ENCODE results near the gene NYNRIN. TPM values are rescaled to one million over a fixed set of nuclear protein-coding genes. Genes with fewer than 3 reads are reported as not detected.
"Not testable (repeated sequence)": the region's sequence is repeated elsewhere in the genome, so short reads cannot be mapped to it uniquely, and the experiment has no call there.

NYNRIN gene
- total RNA-seq, 1 experiment from 2014 or later: 18.7 TPM

DNA sequence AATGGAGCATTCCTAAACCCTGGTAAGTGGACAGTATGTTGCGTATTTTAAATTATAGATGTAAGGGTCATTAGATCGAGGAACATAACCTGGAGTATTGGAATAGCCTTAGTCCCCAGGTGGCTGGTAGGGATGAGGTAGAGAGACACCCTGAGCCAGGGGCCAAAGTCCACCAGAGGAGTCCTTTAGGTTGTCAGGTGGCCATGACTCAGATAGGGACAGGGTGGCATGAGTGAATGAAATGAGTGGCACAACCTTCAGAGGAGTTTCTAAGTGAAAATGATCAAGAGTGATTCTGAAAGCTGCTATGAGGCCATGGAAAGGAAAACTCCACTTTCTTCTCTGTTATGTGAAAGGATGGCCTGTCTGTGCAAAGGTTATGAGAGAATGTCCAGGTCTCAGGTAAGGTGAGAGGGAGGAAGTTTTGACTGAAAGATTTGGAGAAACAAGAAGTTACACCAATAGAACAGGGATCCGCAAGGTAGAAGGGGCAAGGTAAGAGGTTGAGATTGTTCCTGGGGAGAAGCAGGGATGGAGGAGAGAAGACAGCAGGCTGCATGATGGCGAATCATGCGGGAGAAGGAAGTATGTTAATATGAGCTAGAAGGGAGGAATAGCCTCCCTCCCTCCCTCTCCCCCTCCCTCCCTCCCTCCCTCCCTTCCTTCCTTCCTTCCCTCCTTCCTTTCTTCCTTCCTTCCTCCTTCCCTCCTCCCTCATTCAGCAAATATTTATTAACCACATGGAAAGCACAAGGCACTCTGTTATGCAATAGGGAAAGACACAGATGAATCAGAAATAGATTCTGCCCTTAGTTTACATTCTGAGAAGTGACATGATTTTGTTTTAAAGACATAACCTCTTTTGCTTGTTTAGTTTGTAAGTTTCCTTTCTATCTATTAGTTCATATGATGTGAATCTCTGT is 45.0 kb upstream of the NYNRIN start:
- no peak overlapping the region for H3K27ac ChIP-seq (ENCODE audit: insufficient read length, low read depth, low read length)
- H2BK5ac ChIP-seq (ENCODE audit: insufficient read length, low read length): no peak overlapping the region
- H3K79me2 ChIP-seq (ENCODE audit: insufficient read depth, low read length): no peaks in the 10 kb centered on the region
- no peak overlapping the region for H3K27ac Mint-ChIP-seq
- H3K18ac ChIP-seq (ENCODE audit: insufficient read length, low read depth, low read length): no peak overlapping the region
- no peaks in the 10 kb centered on the region; a peak in 1 of 5 replicates for H3K9me3 Mint-ChIP-seq
- no peak overlapping the region for H3T11ph ChIP-seq (ENCODE audit: low read length)
- no peaks in the 10 kb centered on the region for H3K36me3 Mint-ChIP-seq (ENCODE audit: insufficient read depth in 1 of 3, low read depth in 3 of 3)
- no peaks in the 10 kb centered on the region for H3K4me1 ChIP-seq (ENCODE audit: insufficient read depth, low read length)
- no peak overlapping the region for H4K5ac ChIP-seq (ENCODE audit: insufficient read length, low read depth, low read length)
- WGBS (ENCODE audit: extremely low coverage, insufficient read length, low lambda C conversion rate): no CpG with 5 or more reads among the region's 5 CpGs
- no peaks in the 10 kb centered on the region for H4K20me1 ChIP-seq (ENCODE audit: control insufficient read depth, insufficient read depth, insufficient read length)
- H3K79me1 ChIP-seq (ENCODE audit: insufficient read depth, low read depth, low read length, poor library complexity, severe bottlenecking): no peaks in the 10 kb centered on the region
- no peaks in the 10 kb centered on the region for H3K4me1 Mint-ChIP-seq
- no peaks in the 10 kb centered on the region for H3K23me2 ChIP-seq (ENCODE audit: insufficient read length, low read depth, low read length, poor library complexity, severe bottlenecking)
- DNase-seq: no peak
- no peak overlapping the region for H3K4ac ChIP-seq (ENCODE audit: low read depth, low read length)
- H3K9ac ChIP-seq (ENCODE audit: extremely low read depth, insufficient read length, low read length): no peak overlapping the region
- H3K4me2 ChIP-seq (ENCODE audit: insufficient read depth, insufficient read length, low read length): no peak overlapping the region
- H2AFZ ChIP-seq (ENCODE audit: low read length): no peak overlapping the region
- TF ChIP-seq CTCF (conservative IDR thresholded peaks at IDR 0.05): no peak
- H2BK12ac ChIP-seq (ENCODE audit: insufficient read length, low read depth, low read length): no peak overlapping the region
- H3K14ac ChIP-seq (ENCODE audit: insufficient read depth, low read length): no peak overlapping the region
- H2BK20ac ChIP-seq (ENCODE audit: low read depth, low read length, poor library complexity, severe bottlenecking): no peak overlapping the region
- H3K27me3 Mint-ChIP-seq (ENCODE audit: low read depth): peaks cover 73% of the 10 kb centered on the region
- no peak overlapping the region for H2BK120ac ChIP-seq (ENCODE audit: low read depth, low read length, poor library complexity, severe bottlenecking)
- H4K91ac ChIP-seq (ENCODE audit: insufficient read length, low read depth, low read length): no peak overlapping the region
- no peak overlapping the region for H3K4me3 Mint-ChIP-seq
- no peak overlapping the region for H4K8ac ChIP-seq (replicated peaks; ENCODE audit: insufficient read length, low read depth, low read length)
- no peak overlapping the region for H2AK5ac ChIP-seq (ENCODE audit: insufficient read length, low read length)
- H3K27me3 ChIP-seq (ENCODE audit: insufficient read depth, low read length): no peaks in the 10 kb centered on the region; the same call in 1 of the 2 replicates
- H3K56ac ChIP-seq (ENCODE audit: insufficient read length, low read depth, low read length): no peak overlapping the region
- no peak overlapping the region for H2BK15ac ChIP-seq (ENCODE audit: low read depth, low read length)
- no peak overlapping the region for H3K23ac ChIP-seq (ENCODE audit: insufficient read length, low read depth, low read length)
- no peaks in the 10 kb centered on the region for H3K9me3 ChIP-seq (ENCODE audit: control insufficient read depth, low read depth, low read length)

- H2BK20ac ChIP-seq (ENCODE audit: low read depth, low read length, poor library complexity, severe bottlenecking); H4K91ac ChIP-seq (ENCODE audit: insufficient read length, low read depth, low read length); H3K4me3 Mint-ChIP-seq; H2BK120ac ChIP-seq (ENCODE audit: low read depth, low read length, poor library complexity, severe bottlenecking); H3K4me1 ChIP-seq (ENCODE audit: insufficient read depth, low read length); H3K4ac ChIP-seq (ENCODE audit: low read depth, low read length); H2AK5ac ChIP-seq (ENCODE audit: insufficient read length, low read length); H3K9ac ChIP-seq (ENCODE audit: extremely low read depth, insufficient read length, low read length); H3K79me2 ChIP-seq (ENCODE audit: insufficient read depth, low read length); H3K23ac ChIP-seq (ENCODE audit: insufficient read length, low read depth, low read length); H4K20me1 ChIP-seq (ENCODE audit: control insufficient read depth, insufficient read depth, insufficient read length); H3K18ac ChIP-seq (ENCODE audit: insufficient read length, low read depth, low read length); H3K27ac Mint-ChIP-seq; H3K9me3 Mint-ChIP-seq; H2BK15ac ChIP-seq (ENCODE audit: low read depth, low read length); H2BK5ac ChIP-seq (ENCODE audit: insufficient read length, low read length); H3K23me2 ChIP-seq (ENCODE audit: insufficient read length, low read depth, low read length, poor library complexity, severe bottlenecking); DNase-seq; H3K27me3 ChIP-seq (ENCODE audit: insufficient read depth, low read length); H3K36me3 Mint-ChIP-seq (ENCODE audit: insufficient read depth in 1 of 3, low read depth in 3 of 3); H3T11ph ChIP-seq (ENCODE audit: low read length); H3K9me3 ChIP-seq (ENCODE audit: control insufficient read depth, low read depth, low read length); H4K5ac ChIP-seq (ENCODE audit: insufficient read length, low read depth, low read length); H3K79me1 ChIP-seq (ENCODE audit: insufficient read depth, low read depth, low read length, poor library complexity, severe bottlenecking); H3K27ac ChIP-seq (ENCODE audit: insufficient read length, low read depth, low read length); H3K56ac ChIP-seq (ENCODE audit: insufficient read length, low read depth, low read length); H3K14ac ChIP-seq (ENCODE audit: insufficient read depth, low read length); H2AFZ ChIP-seq (ENCODE audit: low read length); H3K4me1 Mint-ChIP-seq; H4K8ac ChIP-seq (replicated peaks; ENCODE audit: insufficient read length, low read depth, low read length); H2BK12ac ChIP-seq (ENCODE audit: insufficient read length, low read depth, low read length); H3K4me2 ChIP-seq (ENCODE audit: insufficient read depth, insufficient read length, low read length): not testable (repeated sequence)
- H3K27me3 Mint-ChIP-seq (ENCODE audit: low read depth): peaks cover 68% of the 10 kb centered on the region
- WGBS (ENCODE audit: extremely low coverage, insufficient read length, low lambda C conversion rate): no CpG with 5 or more reads among the region's 3 CpGs
Measured at GRCh38 chr14:24354482-24354825, 44.3 kb upstream of the NYNRIN start.
